Uterus (tissue), 2 donors: ENCODE measurements around the gene SDE2.

ENCODE experiments used
- POLR2A ChIP-seq, 2 donors: fragments of 450-650 bp; IDR thresholded peaks; one replicate each; pipeline ENCODE4 v1.6.1; 2016; ENCODE audit warnings: antibody characterized with exemption in 2 of 2, mild to moderate bottlenecking in 1 of 2, moderate library complexity in 1 of 2
- TF ChIP-seq, protein P1 (sequence below), 4 experiments: fragments of 200-600 bp in 2 of 4; fragments of 450-650 bp in 2 of 4; sonication (generic) in 2 of 4; IDR thresholded peaks; one replicate each; pipeline ENCODE4 v1.5.1; 2016 to 2019; ENCODE audit warnings: antibody characterized with exemption in 4 of 4, mild to moderate bottlenecking in 2 of 4, moderate library complexity in 1 of 4

DNA sequence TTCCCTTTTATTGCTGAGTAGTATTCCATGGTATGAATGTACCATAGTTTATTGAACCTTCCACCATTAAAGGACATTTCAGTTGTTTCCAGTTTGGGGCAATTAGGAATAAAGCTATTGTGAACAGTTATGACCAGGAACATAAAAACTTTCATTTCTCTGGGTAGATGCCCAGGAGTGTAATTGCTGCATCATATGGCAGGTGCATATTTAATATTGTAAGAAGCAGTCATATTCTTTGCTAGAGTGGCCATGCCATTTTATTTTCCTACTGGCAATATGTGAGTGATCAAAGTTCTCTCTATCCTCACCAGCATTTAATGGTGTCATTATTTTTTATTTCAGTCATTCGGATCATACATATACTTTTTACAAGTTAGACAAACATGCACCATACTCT, 39.5 kb upstream of the SDE2 start:
- TF ChIP-seq, protein P1, sequence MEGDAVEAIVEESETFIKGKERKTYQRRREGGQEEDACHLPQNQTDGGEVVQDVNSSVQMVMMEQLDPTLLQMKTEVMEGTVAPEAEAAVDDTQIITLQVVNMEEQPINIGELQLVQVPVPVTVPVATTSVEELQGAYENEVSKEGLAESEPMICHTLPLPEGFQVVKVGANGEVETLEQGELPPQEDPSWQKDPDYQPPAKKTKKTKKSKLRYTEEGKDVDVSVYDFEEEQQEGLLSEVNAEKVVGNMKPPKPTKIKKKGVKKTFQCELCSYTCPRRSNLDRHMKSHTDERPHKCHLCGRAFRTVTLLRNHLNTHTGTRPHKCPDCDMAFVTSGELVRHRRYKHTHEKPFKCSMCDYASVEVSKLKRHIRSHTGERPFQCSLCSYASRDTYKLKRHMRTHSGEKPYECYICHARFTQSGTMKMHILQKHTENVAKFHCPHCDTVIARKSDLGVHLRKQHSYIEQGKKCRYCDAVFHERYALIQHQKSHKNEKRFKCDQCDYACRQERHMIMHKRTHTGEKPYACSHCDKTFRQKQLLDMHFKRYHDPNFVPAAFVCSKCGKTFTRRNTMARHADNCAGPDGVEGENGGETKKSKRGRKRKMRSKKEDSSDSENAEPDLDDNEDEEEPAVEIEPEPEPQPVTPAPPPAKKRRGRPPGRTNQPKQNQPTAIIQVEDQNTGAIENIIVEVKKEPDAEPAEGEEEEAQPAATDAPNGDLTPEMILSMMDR (IDR thresholded peaks at IDR 0.05): no peak
- no peak for TF ChIP-seq POLR2A (IDR thresholded peaks at IDR 0.05)
